Measurements from ENCODE around the gene TCP11.

The TCP11 gene

GRCh38 chr6:35167505-35167904 is 26.4 kb upstream of the TCP11 start:
- TF ChIP-seq EZH2 (IDR thresholded peaks at IDR 0.05) (no peak), POLR2AphosphoS5 (IDR thresholded peaks at IDR 0.05; ENCODE audit: borderline replicate concordance, low read depth, low read length) (no peak), FOXP2 (optimal IDR thresholded peaks at IDR 0.05; ENCODE audit: control extremely low read depth, extremely low read length, insufficient read depth) (no peak)
- no peak overlapping the region for H3K4me3 ChIP-seq

GRCh38 chr6:35166520-35166919 is 25.4 kb upstream of the TCP11 start:
- no peak for DNase-seq (ENCODE audit: low read depth, low spot score)
- TF ChIP-seq POLR2AphosphoS5 (IDR thresholded peaks at IDR 0.05; ENCODE audit: borderline replicate concordance, low read depth, low read length): no peak
- no peak for TF ChIP-seq EZH2 (IDR thresholded peaks at IDR 0.05)
- TF ChIP-seq FOXP2 (optimal IDR thresholded peaks at IDR 0.05; ENCODE audit: control extremely low read depth, extremely low read length, insufficient read depth): no peak

More at GRCh38 chr6:35167505-35167904, 26.4 kb upstream of the TCP11 start:
- Histone ChIP-seq H3K27ac (no peak overlapping the region), H3K9ac (ENCODE audit: insufficient read length) (no peak overlapping the region), H3K36me3 (ENCODE audit: insufficient read depth, low read length) (no peaks in the 10 kb centered on the region), H3K9me3 (ENCODE audit: low read depth, low read length) (no peaks in the 10 kb centered on the region)
- DNase-seq (ENCODE audit: low read depth, low spot score): no peak

GRCh38 chr6:35166116-35166515 is 25.0 kb upstream of the TCP11 start:
- no peak for TF ChIP-seq POLR2AphosphoS5 (IDR thresholded peaks at IDR 0.05; ENCODE audit: borderline replicate concordance, low read depth, low read length)
- no peak for TF ChIP-seq EZH2 (IDR thresholded peaks at IDR 0.05)
- no peak for TF ChIP-seq FOXP2 (optimal IDR thresholded peaks at IDR 0.05; ENCODE audit: control extremely low read depth, extremely low read length, insufficient read depth)
- no peak overlapping the region for H3K27ac ChIP-seq
- H3K36me3 ChIP-seq (ENCODE audit: insufficient read depth, low read length): no peaks in the 10 kb centered on the region
- H3K9ac ChIP-seq (ENCODE audit: insufficient read length): no peak overlapping the region
- no peaks in the 10 kb centered on the region for H3K9me3 ChIP-seq (ENCODE audit: low read depth, low read length)
- H3K4me3 ChIP-seq: no peak overlapping the region
- no peak for DNase-seq (ENCODE audit: low read depth, low spot score)

More at GRCh38 chr6:35166520-35166919, 25.4 kb upstream of the TCP11 start:
- no peak overlapping the region for H3K4me3 ChIP-seq
- no peak overlapping the region for H3K27ac ChIP-seq
- no peak overlapping the region for H3K9ac ChIP-seq (ENCODE audit: insufficient read length)
- H3K36me3 ChIP-seq (ENCODE audit: insufficient read depth, low read length): no peaks in the 10 kb centered on the region
- no peaks in the 10 kb centered on the region for H3K9me3 ChIP-seq (ENCODE audit: low read depth, low read length)

GRCh38 chr6:35165630-35166071 is 24.5 kb upstream of the TCP11 start:
- DNase-seq (ENCODE audit: low read depth, low spot score): no peak
- H3K27ac ChIP-seq: no peak overlapping the region
- H3K9ac ChIP-seq (ENCODE audit: insufficient read length): no peak overlapping the region
- TF ChIP-seq FOXP2 (optimal IDR thresholded peaks at IDR 0.05; ENCODE audit: control extremely low read depth, extremely low read length, insufficient read depth) (no peak), POLR2AphosphoS5 (IDR thresholded peaks at IDR 0.05; ENCODE audit: borderline replicate concordance, low read depth, low read length) (no peak), EZH2 (IDR thresholded peaks at IDR 0.05) (no peak)
- no peaks in the 10 kb centered on the region for H3K9me3 ChIP-seq (ENCODE audit: low read depth, low read length)
- no peaks in the 10 kb centered on the region for H3K36me3 ChIP-seq (ENCODE audit: insufficient read depth, low read length)
- no peak overlapping the region for H3K4me3 ChIP-seq

GRCh38 chr6:35164868-35165267 is 23.7 kb upstream of the TCP11 start:
- Histone ChIP-seq H3K4me3 (no peak overlapping the region), H3K36me3 (ENCODE audit: insufficient read depth, low read length) (no peaks in the 10 kb centered on the region), H3K27ac (no peak overlapping the region), H3K9ac (ENCODE audit: insufficient read length) (no peak overlapping the region), H3K9me3 (ENCODE audit: low read depth, low read length) (no peaks in the 10 kb centered on the region)
- DNase-seq (ENCODE audit: low read depth, low spot score): no peak
- no peak for TF ChIP-seq FOXP2 (optimal IDR thresholded peaks at IDR 0.05; ENCODE audit: control extremely low read depth, extremely low read length, insufficient read depth)
- no peak for TF ChIP-seq EZH2 (IDR thresholded peaks at IDR 0.05)

- Histone ChIP-seq H3K9ac (ENCODE audit: insufficient read length) (no peak overlapping the region), H3K36me3 (ENCODE audit: insufficient read depth, low read length) (no peaks in the 10 kb centered on the region), H3K4me3 (no peak overlapping the region), H3K9me3 (ENCODE audit: low read depth, low read length) (no peaks in the 10 kb centered on the region), H3K27ac (no peak overlapping the region)
- no peak for TF ChIP-seq FOXP2 (optimal IDR thresholded peaks at IDR 0.05; ENCODE audit: control extremely low read depth, extremely low read length, insufficient read depth)
- DNase-seq (ENCODE audit: low read depth, low spot score): no peak
Measured at GRCh38 chr6:35164277-35164676, 23.1 kb upstream of the TCP11 start.

- H3K36me3 ChIP-seq (ENCODE audit: insufficient read depth, low read length): no peaks in the 10 kb centered on the region
- no peak for TF ChIP-seq POLR2AphosphoS5 (IDR thresholded peaks at IDR 0.05; ENCODE audit: borderline replicate concordance, low read depth, low read length)
- TF ChIP-seq FOXP2 (optimal IDR thresholded peaks at IDR 0.05; ENCODE audit: control extremely low read depth, extremely low read length, insufficient read depth): no peak
- TF ChIP-seq EZH2 (IDR thresholded peaks at IDR 0.05): no peak
- H3K9me3 ChIP-seq (ENCODE audit: low read depth, low read length): no peaks in the 10 kb centered on the region
- no peak overlapping the region for H3K4me3 ChIP-seq
- DNase-seq (ENCODE audit: low read depth, low spot score): no peak
- no peak overlapping the region for H3K9ac ChIP-seq (ENCODE audit: insufficient read length)
- H3K27ac ChIP-seq: no peak overlapping the region
Measured at GRCh38 chr6:35163836-35164235, 22.7 kb upstream of the TCP11 start.

GRCh38 chr6:35161776-35162607 is 20.9 kb upstream of the TCP11 start:
- no peak overlapping the region for H3K27ac ChIP-seq
- DNase-seq (ENCODE audit: low read depth, low spot score): no peak
- H3K4me3 ChIP-seq: no peak overlapping the region
- no peaks in the 10 kb centered on the region for H3K9me3 ChIP-seq (ENCODE audit: low read depth, low read length)
- TF ChIP-seq FOXP2 (optimal IDR thresholded peaks at IDR 0.05; ENCODE audit: control extremely low read depth, extremely low read length, insufficient read depth): no peak
- TF ChIP-seq EZH2 (IDR thresholded peaks at IDR 0.05): no peak
- H3K36me3 ChIP-seq (ENCODE audit: insufficient read depth, low read length): no peaks in the 10 kb centered on the region
- no peak overlapping the region for H3K9ac ChIP-seq (ENCODE audit: insufficient read length)

GRCh38 chr6:35161266-35161665 is 20.1 kb upstream of the TCP11 start:
- Histone ChIP-seq H3K27ac (no peak overlapping the region), H3K9me3 (ENCODE audit: low read depth, low read length) (no peaks in the 10 kb centered on the region), H3K36me3 (ENCODE audit: insufficient read depth, low read length) (no peaks in the 10 kb centered on the region), H3K9ac (ENCODE audit: insufficient read length) (no peak overlapping the region), H3K4me3 (no peak overlapping the region)
- no peak for DNase-seq (ENCODE audit: low read depth, low spot score)
- TF ChIP-seq POLR2AphosphoS5 (IDR thresholded peaks at IDR 0.05; ENCODE audit: borderline replicate concordance, low read depth, low read length) (no peak), EZH2 (IDR thresholded peaks at IDR 0.05) (no peak), FOXP2 (optimal IDR thresholded peaks at IDR 0.05; ENCODE audit: control extremely low read depth, extremely low read length, insufficient read depth) (no peak)
